ENCODE measurements around the gene MIA2.
A peak's percentile ranks its signal among the peaks of the same experiment; 100 is the strongest.

Gene MIA2

GRCh38 chr14:39395555-39396254 lies 162.0 kb downstream of the MIA2 start:
- DNase-seq (ENCODE audit: low spot score) = no peak

- DNase-seq (ENCODE audit: low spot score) = no peak
Measured at GRCh38 chr14:39396448-39396847, 162.7 kb downstream of the MIA2 start.

- DNase-seq (ENCODE audit: low spot score) = no peak
Measured at GRCh38 chr14:39398382-39398781, 164.7 kb downstream of the MIA2 start.

- no peak for DNase-seq (ENCODE audit: low spot score)
Measured at GRCh38 chr14:39406560-39406959, 172.8 kb downstream of the MIA2 start.

GRCh38 chr14:39416072-39416471 lies 182.4 kb downstream of the MIA2 start:
- no peak for DNase-seq (ENCODE audit: low spot score)

GRCh38 chr14:39417014-39417413 lies 183.3 kb downstream of the MIA2 start:
- DNase-seq (ENCODE audit: low spot score) = no peak

GRCh38 chr14:39419272-39419671 lies 185.6 kb downstream of the MIA2 start:
- no peak for DNase-seq (ENCODE audit: low spot score)

GRCh38 chr14:39422243-39422642 lies 188.5 kb downstream of the MIA2 start:
- DNase-seq (ENCODE audit: low spot score) = no peak

GRCh38 chr14:39423793-39424192 lies 190.1 kb downstream of the MIA2 start:
- DNase-seq (ENCODE audit: low spot score) = no peak

GRCh38 chr14:39425947-39426346 lies 192.2 kb downstream of the MIA2 start:
- no peak for DNase-seq (ENCODE audit: low spot score)

GRCh38 chr14:39426605-39427004 lies 192.9 kb downstream of the MIA2 start:
- DNase-seq (ENCODE audit: low spot score) = no peak

GRCh38 chr14:39428118-39428517 lies 194.4 kb downstream of the MIA2 start:
- no peak for DNase-seq (ENCODE audit: low spot score)

- DNase-seq (ENCODE audit: low spot score) = no peak
Measured at GRCh38 chr14:39430762-39431415, 197.2 kb downstream of the MIA2 start.

- peak; percentile 86 for DNase-seq (ENCODE audit: low spot score)
Measured at GRCh38 chr14:39431416-39432178, 197.9 kb downstream of the MIA2 start.

GRCh38 chr14:39432179-39432618 lies 198.5 kb downstream of the MIA2 start, which contains the start of gene FBXO33:
Gene FBXO33, minus strand, starts transcription at chr14:39432433. Its CDS starts 271 bp downstream, at chr14:39432162.
- peak; percentile 95 for DNase-seq (ENCODE audit: low spot score)

GRCh38 chr14:39432619-39433451 lies 199.1 kb downstream of the MIA2 start:
- peak; percentile 89 for DNase-seq (ENCODE audit: low spot score)

GRCh38 chr14:39433452-39433813 lies 199.7 kb downstream of the MIA2 start:
- DNase-seq (ENCODE audit: low spot score) = no peak

GRCh38 chr14:39434401-39434800 lies 200.7 kb downstream of the MIA2 start:
- no peak for DNase-seq (ENCODE audit: low spot score)

GRCh38 chr14:39435241-39435640 lies 201.5 kb downstream of the MIA2 start:
- DNase-seq (ENCODE audit: low spot score) = no peak
